Lower leg skin (tissue), 4 donors: ENCODE results near the gene CREBL2. TPM values are rescaled to one million over a fixed set of nuclear protein-coding genes. Genes with fewer than 3 reads are reported as not detected.
"Not testable (repeated sequence)": the region's sequence is repeated elsewhere in the genome, so short reads cannot be mapped to it uniquely, and the experiment has no call there.

Source experiments
- DNase-seq, 2 donors: peaks; one replicate each; pipeline ENCODE4 v3.0.0-alpha.2; 2019; ENCODE audit warnings: low spot score in 2 of 2
- H3K4me3 ChIP-seq: fragments of 200-600 bp; sonication (generic); 2 replicates; pipeline ENCODE4 v1.5.1; 2017; ENCODE audit warnings: mild to moderate bottlenecking, low read depth; ENCODE audit not compliant: poor library complexity, severe bottlenecking
- CTCF ChIP-seq, 3 donors: fragments of 450-650 bp; IDR thresholded peaks; one replicate each; pipeline ENCODE4 v1.5.1; 2016; ENCODE audit warnings: antibody characterized with exemption in 3 of 3, mild to moderate bottlenecking in 3 of 3, moderate library complexity in 2 of 3
- POLR2A ChIP-seq, 2 donors: fragments of 450-650 bp; IDR thresholded peaks; one replicate each; pipeline ENCODE4 v1.6.1; 2016 to 2017; ENCODE audit warnings: antibody characterized with exemption in 2 of 2, mild to moderate bottlenecking in 1 of 2, moderate library complexity in 1 of 2
- WGBS, 2 donors: methylation state at CpG; one replicate each; pipeline ENCODE4 v1.1.5; 2018; 5-methylcytosine and 5-hydroxymethylcytosine counted together
- intact Hi-C: fragments of 100-400 bp; cut with DNase I; formaldehyde crosslinking; loops from one replicate; pipeline ENCODE4 v1.15.0; 2023; ENCODE audit warnings: low total_unique reads
- total RNA-seq, 4 donors: library from RNA; depleted of rRNA; stranded (reverse); fragments of >200 nt; gene quantifications; one replicate each; pipeline ENCODE4 v1.1.0, GENCODE V29; 2016

CREBL2 gene
- total RNA-seq, 4 donors from 2014 or later = 36.1 to 47.0 (median 44.5) TPM

- DNase-seq = no peak
- WGBS, 2 donors = 94 to 96% methylated on average over 3 of the region's 3 CpGs
- TF ChIP-seq POLR2A (IDR thresholded peaks at IDR 0.05) (no peak), CTCF (IDR thresholded peaks at IDR 0.05) (no peak)
- intact Hi-C loops = no loop called here
- H3K4me3 ChIP-seq = no peak overlapping the region
Measured at GRCh38 chr12:12572659-12573058, 39.0 kb upstream of the CREBL2 start.

GRCh38 chr12:12577786-12578185, 33.9 kb upstream of the CREBL2 start:
- TF ChIP-seq CTCF (IDR thresholded peaks at IDR 0.05) (no peak), POLR2A (IDR thresholded peaks at IDR 0.05) (no peak)
- intact Hi-C loops = no loop called here
- no peak for DNase-seq
- H3K4me3 ChIP-seq = no peak overlapping the region
- 81% methylated on average over 3 of the region's 3 CpGs for WGBS, 2 donors

- H3K4me3 ChIP-seq, DNase-seq, intact Hi-C loops: not testable (repeated sequence)
- WGBS, 2 donors = 90% methylated on average over 1 of the region's 1 CpG
Measured at GRCh38 chr12:12580716-12581115, 31.0 kb upstream of the CREBL2 start.

- DNase-seq = no peak
- TF ChIP-seq CTCF (IDR thresholded peaks at IDR 0.05) = no peak
- TF ChIP-seq POLR2A (IDR thresholded peaks at IDR 0.05) = no peak
- WGBS, 2 donors = 85 to 86% methylated on average over 4 of the region's 4 CpGs
- H3K4me3 ChIP-seq = no peak overlapping the region
- intact Hi-C loops = no loop called here
Measured at GRCh38 chr12:12582193-12582881, 29.3 kb upstream of the CREBL2 start.

GRCh38 chr12:12582895-12583303, 28.8 kb upstream of the CREBL2 start:
- WGBS, 2 donors = 68 to 78% methylated on average over 6 of the region's 6 CpGs
- DNase-seq = no peak
- H3K4me3 ChIP-seq = no peak overlapping the region
- intact Hi-C loops = no loop called here
- TF ChIP-seq CTCF (IDR thresholded peaks at IDR 0.05) = no peak
- no peak for TF ChIP-seq POLR2A (IDR thresholded peaks at IDR 0.05)

GRCh38 chr12:12583510-12584178, 28.0 kb upstream of the CREBL2 start:
- DNase-seq = no peak
- intact Hi-C loops = no loop called here
- WGBS, 2 donors = 80% methylated on average over 5 of the region's 5 CpGs
- H3K4me3 ChIP-seq = no peak overlapping the region
- TF ChIP-seq CTCF (IDR thresholded peaks at IDR 0.05) (no peak), POLR2A (IDR thresholded peaks at IDR 0.05) (no peak)
